ENCODE results near the gene SIN3A.

SIN3A gene

DNA sequence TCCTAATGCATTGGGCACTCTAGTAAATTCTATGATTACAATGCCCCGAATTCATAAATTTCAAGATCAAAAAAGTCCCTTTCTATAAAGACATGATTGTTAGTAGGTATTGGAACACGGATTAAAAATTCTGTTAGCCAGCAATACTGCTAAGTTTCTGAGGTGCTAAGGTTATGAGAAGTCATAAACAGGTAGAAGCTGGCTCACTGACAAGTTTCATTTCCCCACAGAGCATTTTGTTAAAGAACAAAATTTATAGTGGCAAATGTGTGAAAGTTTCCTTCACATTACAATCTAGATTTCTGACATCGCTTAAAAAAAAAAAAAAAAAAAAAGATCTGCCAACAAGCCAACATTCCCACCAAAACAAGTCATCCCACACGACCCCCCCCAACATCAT lies 70.7 kb downstream of the SIN3A start:
- no peak for DNase-seq (ENCODE audit: low read depth in 2 of 2, low spot score in 1 of 2)

DNA sequence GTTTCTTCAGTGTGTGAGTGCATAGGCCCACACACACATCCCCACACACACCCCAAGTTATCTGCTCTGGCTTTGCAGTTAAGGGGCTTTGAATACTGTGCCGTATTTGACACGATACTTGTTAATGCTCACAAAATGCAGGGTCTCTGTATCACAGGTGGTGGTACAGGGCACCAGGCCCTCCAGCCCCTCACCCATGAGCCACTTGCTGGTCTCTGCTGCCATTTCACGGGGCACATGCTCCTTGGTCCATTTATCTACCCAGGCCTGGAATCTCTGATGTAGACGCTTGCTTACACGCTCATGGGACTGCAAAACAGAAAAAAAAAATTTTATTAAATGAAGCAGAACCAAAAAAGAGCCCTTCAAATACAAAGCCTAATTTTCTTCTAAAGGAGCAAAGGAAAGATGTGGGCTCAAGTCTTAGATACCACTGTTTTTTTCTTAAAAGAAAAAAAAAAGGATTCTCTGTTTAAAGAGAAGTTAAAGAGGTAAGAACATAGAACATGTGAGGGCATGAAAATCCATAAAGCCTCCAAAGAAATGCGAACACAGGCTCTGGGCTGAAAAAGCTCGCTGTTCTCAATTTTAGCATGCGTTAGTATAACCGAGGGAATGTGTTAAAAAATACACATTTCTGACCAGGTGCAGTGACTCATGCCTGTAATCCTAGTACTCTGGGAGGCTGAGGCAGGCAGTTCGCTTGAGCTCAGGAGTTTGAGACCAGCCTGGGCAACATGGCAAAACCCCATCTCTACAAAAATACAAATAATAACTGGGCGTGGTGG lies 79.4 kb downstream of the SIN3A start:
- no peak for DNase-seq (ENCODE audit: low read depth in 2 of 2, low spot score in 1 of 2)

- DNase-seq (ENCODE audit: low read depth in 2 of 2, low spot score in 1 of 2) = no peak
These were observed 80.0 kb downstream of the SIN3A start for GRCh38 chr15:75371486-75371885.

- DNase-seq (ENCODE audit: low read depth in 2 of 2, low spot score in 1 of 2) = no peak
These were observed 81.5 kb downstream of the SIN3A start for GRCh38 chr15:75369897-75370581.

DNA sequence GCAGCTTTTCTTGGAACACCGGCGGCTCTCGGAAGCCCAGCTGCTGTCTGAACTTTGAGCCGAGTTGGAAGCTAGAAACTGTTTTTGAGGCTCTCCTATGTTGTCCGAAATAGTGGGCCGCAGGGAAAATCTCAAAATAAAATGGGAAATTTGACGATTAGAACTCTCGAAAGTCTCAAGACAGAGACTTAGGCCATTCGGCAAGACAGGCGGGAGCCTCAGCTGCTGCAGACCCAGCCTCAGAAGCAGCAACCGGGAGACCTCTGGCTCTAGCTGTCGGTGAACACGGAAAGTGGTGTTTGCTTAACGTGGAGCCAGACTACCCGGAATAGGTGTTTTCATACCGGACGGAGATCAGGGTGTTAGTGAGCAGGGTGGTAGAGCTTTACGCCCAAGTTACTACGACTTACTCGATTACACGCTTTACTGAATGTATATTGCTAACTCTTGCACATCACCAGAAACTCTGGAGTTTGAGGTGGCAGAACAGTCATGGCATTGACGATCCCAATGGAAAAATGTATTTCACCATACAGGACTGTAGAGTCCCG lies 82.7 kb downstream of the SIN3A start:
- DNase-seq (ENCODE audit: low read depth in 2 of 2, low spot score in 1 of 2) = no peak

GRCh38 chr15:75367913-75368688 lies 83.4 kb downstream of the SIN3A start, which contains the start of gene MAN2C1:
Gene MAN2C1, minus strand, starts transcription at chr15:75368607. Its CDS starts 24 bp downstream, at chr15:75368583.
- DNase-seq (ENCODE audit: low read depth in 2 of 2, low spot score in 1 of 2) = peak; percentile 76 to 79

DNA sequence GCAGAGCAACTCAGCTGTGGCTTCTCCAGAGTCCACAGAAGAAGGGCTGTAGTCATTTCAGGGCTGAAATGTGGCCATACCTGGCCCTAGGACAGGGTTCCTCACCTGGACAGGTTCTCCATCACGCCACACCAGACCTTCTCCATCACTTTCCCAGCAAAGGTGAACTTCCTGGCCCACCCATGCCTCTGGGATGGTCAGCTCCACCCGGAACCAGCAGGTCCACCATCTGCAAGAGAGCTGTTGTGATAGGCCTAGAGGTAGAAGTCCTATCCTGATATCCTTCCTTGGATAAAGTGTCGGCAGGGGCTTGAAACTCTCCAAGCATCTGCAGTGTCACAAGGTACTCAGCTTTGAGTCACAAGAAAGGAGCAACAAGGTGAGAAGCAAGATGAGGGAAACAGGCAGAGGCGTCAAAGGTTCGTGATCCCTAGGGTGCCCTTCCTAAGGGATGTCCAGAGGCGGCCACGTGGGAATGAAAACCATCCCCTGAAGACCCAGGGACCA lies 84.0 kb downstream of the SIN3A start:
- DNase-seq (ENCODE audit: low read depth in 2 of 2, low spot score in 1 of 2) = no peak

DNA sequence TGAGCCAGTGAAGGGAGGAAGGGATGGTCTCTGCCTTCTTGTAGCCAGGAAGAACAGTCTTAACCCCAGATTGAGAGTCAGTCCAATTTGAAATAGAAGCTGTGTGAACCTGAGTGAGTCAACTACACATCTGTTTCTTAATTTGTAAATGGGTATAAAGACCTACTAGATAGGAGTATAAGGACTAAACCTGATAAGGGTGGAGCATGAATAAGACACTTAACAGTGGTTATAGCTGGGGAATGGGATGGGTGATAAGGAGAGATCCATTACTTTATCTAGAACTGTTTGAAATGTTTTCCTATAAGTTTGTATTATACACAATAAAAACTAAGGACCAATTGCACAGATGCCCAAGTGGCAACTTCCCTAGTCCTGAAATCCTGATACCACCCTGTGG lies 84.5 kb downstream of the SIN3A start:
- no peak for DNase-seq (ENCODE audit: low read depth in 2 of 2, low spot score in 1 of 2)

DNA sequence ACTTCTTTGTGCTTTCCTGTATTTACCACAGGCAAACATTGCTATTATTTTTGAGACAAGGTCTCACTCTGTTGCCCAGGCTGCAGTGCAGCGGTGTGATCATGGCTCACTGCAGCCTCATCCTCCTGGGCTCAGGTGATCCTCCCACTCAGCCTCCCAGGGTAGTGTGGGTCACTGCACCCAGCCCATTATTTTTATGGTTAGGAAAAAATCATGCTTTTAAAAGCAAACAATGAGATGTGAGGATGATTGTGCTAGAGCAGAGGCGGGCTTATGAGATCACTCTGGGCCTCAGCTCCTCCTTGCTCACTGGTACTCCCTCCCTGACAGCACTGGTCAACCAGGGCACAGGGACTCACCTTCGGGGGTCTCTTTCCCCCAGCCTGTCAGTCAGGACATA lies 85.3 kb downstream of the SIN3A start:
- no peak for DNase-seq (ENCODE audit: low read depth in 2 of 2, low spot score in 1 of 2)

DNA sequence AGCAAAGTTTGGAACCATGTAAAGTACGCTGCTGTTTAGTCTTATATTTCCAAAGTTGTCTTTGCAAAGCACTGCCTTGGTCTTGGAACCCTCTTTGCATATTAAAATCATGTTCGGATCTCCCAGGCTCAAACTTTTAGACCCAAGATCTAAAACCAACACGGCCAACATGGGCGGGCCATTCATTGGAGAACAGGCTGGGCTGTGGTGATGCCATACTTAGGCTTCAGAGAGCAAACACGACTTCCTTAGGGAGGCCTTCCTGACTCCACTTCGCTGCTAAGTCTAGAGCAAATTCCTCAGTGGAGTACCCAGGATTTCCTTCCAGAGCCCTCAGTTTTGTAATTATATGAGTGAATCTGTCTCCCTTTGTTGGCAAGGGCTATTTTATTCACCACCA lies 86.6 kb downstream of the SIN3A start:
- no peak for DNase-seq (ENCODE audit: low read depth in 2 of 2, low spot score in 1 of 2)

- no peak for DNase-seq (ENCODE audit: low read depth in 2 of 2, low spot score in 1 of 2)
These were observed 87.7 kb downstream of the SIN3A start for GRCh38 chr15:75363786-75364185.

DNA sequence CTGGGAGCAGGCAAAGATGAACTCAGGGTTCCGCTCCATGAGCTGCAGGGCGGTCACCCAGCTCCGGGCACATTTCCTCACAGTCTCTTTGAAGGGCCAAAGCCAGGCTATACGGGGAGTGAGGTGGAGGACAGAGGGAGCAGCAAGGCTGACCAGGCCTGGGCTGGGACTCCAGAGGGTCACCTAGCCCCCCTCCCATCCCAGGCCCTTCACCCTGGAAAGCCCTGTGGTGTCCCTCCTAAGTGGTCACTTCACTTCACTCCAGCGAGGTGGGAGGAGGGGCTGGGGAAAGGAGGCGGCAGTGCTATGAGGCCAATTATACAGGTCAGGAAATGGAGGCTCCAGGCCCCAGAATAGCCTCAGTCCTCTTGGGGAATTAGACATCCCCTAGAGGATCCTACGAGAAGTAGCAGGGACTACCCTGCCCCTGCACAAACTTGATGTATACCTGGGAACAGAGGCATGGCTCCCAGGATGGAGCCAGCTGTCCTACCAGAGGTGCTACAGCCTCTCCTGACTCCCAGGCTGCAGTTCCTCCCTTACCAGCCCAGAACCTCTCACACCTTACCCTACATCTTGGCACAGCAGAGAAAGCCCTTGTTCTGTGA lies 88.7 kb downstream of the SIN3A start:
- no peak for DNase-seq (ENCODE audit: low read depth in 2 of 2, low spot score in 1 of 2)

- DNase-seq (ENCODE audit: low read depth in 2 of 2, low spot score in 1 of 2) = no peak
These were observed 89.4 kb downstream of the SIN3A start for GRCh38 chr15:75361989-75362641.

DNA sequence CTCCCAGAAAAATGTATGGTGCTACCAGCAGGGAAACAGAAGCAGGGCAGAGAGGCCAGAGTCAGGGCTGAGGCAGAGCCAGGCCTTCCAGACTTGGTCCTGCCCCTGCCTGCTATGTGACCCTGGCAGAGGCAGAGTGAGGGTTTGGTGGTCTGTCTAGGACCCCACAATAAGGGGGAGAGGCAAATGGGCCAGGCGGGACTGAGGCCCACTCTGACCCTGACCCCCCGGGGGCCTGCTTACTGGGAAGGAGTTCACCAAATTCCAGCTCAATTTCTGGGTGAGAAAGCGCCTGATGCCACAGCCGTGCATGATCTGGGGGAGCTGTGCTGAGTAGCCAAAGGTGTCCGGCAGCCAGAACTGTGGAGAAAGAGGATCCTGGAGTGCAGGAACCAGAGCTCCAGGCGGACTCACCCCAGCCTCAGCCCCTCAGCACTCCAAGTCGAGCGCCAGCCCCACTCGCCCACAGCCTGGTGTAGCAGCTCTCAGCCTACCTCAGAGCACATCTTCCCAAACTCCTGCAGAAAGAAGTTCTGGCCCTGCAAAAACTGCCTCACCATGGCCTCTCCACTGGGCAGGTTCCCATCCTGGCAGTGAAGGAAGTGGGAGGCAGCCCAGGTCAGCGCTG lies 90.0 kb downstream of the SIN3A start:
- DNase-seq (ENCODE audit: low read depth in 2 of 2, low spot score in 1 of 2) = no peak

- DNase-seq (ENCODE audit: low read depth in 2 of 2, low spot score in 1 of 2) = no peak
These were observed 90.6 kb downstream of the SIN3A start for GRCh38 chr15:75360856-75361255.

GRCh38 chr15:75360391-75360790 lies 91.1 kb downstream of the SIN3A start:
- DNase-seq (ENCODE audit: low read depth in 2 of 2, low spot score in 1 of 2) = no peak

DNA sequence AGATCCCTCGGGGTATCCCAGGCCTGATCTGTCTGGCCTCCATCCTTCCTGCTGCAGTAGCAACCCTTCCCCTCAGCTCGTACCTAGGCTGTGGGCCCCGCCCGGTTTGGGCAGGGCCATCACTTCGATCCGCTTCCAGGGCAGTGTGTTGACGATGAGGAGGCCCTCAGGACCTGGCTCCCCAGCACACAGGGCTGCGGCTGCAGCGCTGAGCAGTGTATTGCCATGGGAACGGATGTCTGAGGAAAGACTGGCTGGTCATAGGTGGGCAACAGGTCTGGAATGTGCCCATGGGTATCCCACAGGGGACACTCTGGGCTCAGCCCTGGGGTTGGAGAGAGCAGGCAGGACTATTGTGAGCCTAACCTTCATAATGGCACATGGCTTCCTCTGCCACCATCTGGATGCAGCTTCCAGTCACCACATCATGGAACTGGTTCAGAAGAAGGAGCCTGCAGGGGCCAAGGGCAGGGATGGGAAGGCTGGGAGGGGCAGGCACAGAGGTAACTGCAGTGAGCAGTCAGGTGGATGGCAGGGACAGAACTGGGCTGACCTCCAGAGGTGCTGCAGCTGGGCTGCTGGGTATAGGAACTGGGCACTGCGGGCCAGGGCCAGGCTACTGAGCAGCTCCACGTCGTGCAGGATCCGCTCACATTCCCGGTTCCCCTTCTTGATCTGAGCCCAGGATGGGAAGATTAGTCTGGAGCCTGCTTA lies 91.8 kb downstream of the SIN3A start:
- DNase-seq (ENCODE audit: low read depth in 2 of 2, low spot score in 1 of 2) = no peak

DNA sequence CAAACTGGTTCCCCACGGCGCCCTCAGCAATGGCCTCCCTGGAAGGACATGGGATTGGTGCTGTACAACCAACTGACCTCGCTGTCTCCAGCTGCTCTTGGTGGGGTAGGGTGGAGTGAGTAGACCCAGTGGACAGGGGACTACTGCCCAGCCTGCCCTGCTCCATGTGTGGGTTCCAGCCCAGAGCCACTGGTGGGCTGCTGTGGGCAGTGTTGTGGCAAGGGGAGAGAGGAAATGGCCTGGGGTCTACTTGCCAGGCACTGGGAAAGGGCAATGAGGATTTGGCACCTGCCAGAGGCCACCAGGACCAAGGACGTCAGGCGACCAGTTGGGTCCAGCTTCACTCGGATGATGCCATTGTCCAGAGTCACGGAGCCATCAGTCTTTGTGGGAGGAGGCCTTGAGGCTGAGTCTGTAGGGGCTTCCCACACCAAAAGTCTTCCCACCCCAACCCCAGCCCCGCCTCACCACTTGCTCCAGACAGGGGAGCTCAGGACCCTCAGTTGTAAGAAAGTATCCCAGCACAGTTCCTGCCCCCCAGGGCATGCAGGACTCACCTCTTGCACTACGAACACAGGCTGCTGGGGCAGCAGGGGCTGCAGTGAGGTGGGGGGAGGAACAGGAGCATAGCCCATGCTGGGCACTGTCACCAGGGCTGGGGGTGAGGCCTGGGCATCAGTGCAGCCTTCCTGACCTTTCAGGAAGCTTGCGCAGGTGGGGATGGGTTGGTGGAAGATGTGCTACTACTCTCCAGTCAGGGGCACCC lies 92.5 kb downstream of the SIN3A start:
- DNase-seq (ENCODE audit: low read depth in 2 of 2, low spot score in 1 of 2) = no peak
